Osteoblast (primary cell): ENCODE results near the gene SLITRK1. TPM values are rescaled to one million over a fixed set of nuclear protein-coding genes. Genes with fewer than 3 reads are reported as not detected.

Source experiments
- DNase-seq: peaks from one replicate; pipeline ENCODE4 v3.0.0; 2011; ENCODE audit warnings: low spot score, mixed read lengths; ENCODE audit not compliant: insufficient read length; ENCODE audit errors: missing footprints
- H2AFZ ChIP-seq: 2 replicates; pipeline ENCODE4 v1.6.0; 2011; ENCODE audit warnings: mild to moderate bottlenecking, low read length
- H3K27ac ChIP-seq: 2 replicates; pipeline ENCODE4 v1.5.1; 2011; ENCODE audit warnings: mild to moderate bottlenecking, low read depth, low read length, moderate library complexity
- H3K27me3 ChIP-seq: 2 replicates; pipeline ENCODE4 v1.6.0; 2012; ENCODE audit warnings: mild to moderate bottlenecking, control low read depth, inconsistent platforms, low read length, moderate library complexity; ENCODE audit not compliant: insufficient read depth
- H3K36me3 ChIP-seq: 2 replicates; pipeline ENCODE4 v1.5.1; 2011; ENCODE audit warnings: mild to moderate bottlenecking, low read length, control low read depth, moderate library complexity; ENCODE audit not compliant: insufficient read depth
- H3K4me1 ChIP-seq: 2 replicates; pipeline ENCODE4 v1.5.1; 2011; ENCODE audit warnings: mild to moderate bottlenecking, low read length, control low read depth, moderate library complexity; ENCODE audit not compliant: insufficient read depth
- H3K4me2 ChIP-seq: 2 replicates; pipeline ENCODE4 v1.6.0; 2011; ENCODE audit warnings: mild to moderate bottlenecking, low read length; ENCODE audit not compliant: insufficient read depth
- H3K4me3 ChIP-seq: fragments of 200-600 bp; sonication (generic); 3 replicates; pipeline ENCODE4 v1.5.1; 2012; ENCODE audit warnings: mild to moderate bottlenecking, low read length, inconsistent platforms; ENCODE audit not compliant: insufficient read depth
- H3K79me2 ChIP-seq: 2 replicates; pipeline ENCODE4 v1.6.0; 2012; ENCODE audit warnings: mild to moderate bottlenecking, low read length, control low read depth, inconsistent platforms; ENCODE audit not compliant: insufficient read depth
- H3K9me3 ChIP-seq: 2 replicates; pipeline ENCODE4 v1.5.1; 2011; ENCODE audit warnings: low read depth, low read length, control low read depth
- H4K20me1 ChIP-seq: 2 replicates; pipeline ENCODE4 v1.6.0; 2012; ENCODE audit warnings: mild to moderate bottlenecking, low read length, control low read depth; ENCODE audit not compliant: insufficient read depth
- CTCF ChIP-seq: IDR thresholded peaks from 2 replicates; pipeline ENCODE4 v1.5.1; 2011; ENCODE audit warnings: mild to moderate bottlenecking, low read depth, low read length, moderate library complexity; ENCODE audit errors: extremely low read depth
- total RNA-seq: library from RNA; depleted of rRNA; stranded (reverse); fragments of >200 nt; gene quantifications from 2 replicates; pipeline ENCODE4 v1.2.3, GENCODE V29; 2012

SLITRK1 gene
- not detected in 2 replicates for total RNA-seq

- H3K4me3 ChIP-seq, result peak within 1 kb of the TSS; percentile 57
- no peaks in the 10 kb centered on the region for H3K79me2 ChIP-seq
- no peaks in the 10 kb centered on the region for H3K9me3 ChIP-seq
- H3K36me3 ChIP-seq, result no peaks in the 10 kb centered on the region
- peak; percentile 58 for DNase-seq
- H4K20me1 ChIP-seq, result no peaks in the 10 kb centered on the region
- peaks cover 8% of the 10 kb centered on the region for H3K4me1 ChIP-seq
- TF ChIP-seq CTCF, result no peak
- peaks cover 11% of the 10 kb centered on the region for H3K27me3 ChIP-seq
- peak within 1 kb of the TSS; percentile 79 for H3K4me2 ChIP-seq
- H3K27ac ChIP-seq, result no peak within 1 kb of the TSS
- no peak within 1 kb of the TSS for H2AFZ ChIP-seq
Measured at GRCh38 chr13:83881917-83882605, at the start of gene SLITRK1. TSS of gene SLITRK1 (minus strand) at chr13:83882474. CDS start at chr13:83881507, 967 bp downstream.

GRCh38 chr13:83929157-83929556 lies 46.9 kb upstream of the SLITRK1 start:
- DNase-seq, result no peak
- H3K79me2 ChIP-seq, result no peaks in the 10 kb centered on the region
- no peak overlapping the region for H3K4me2 ChIP-seq
- no peaks in the 10 kb centered on the region for H4K20me1 ChIP-seq
- H2AFZ ChIP-seq, result no peak overlapping the region
- H3K4me3 ChIP-seq, result no peak overlapping the region
- no peak for TF ChIP-seq CTCF
- no peaks in the 10 kb centered on the region for H3K27me3 ChIP-seq
- no peak overlapping the region for H3K27ac ChIP-seq
- no peaks in the 10 kb centered on the region for H3K4me1 ChIP-seq
- no peaks in the 10 kb centered on the region for H3K9me3 ChIP-seq
- H3K36me3 ChIP-seq, result no peaks in the 10 kb centered on the region

- no peak overlapping the region for H3K4me2 ChIP-seq
- no peaks in the 10 kb centered on the region for H4K20me1 ChIP-seq
- DNase-seq, result no peak
- H3K27me3 ChIP-seq, result no peaks in the 10 kb centered on the region
- H3K79me2 ChIP-seq, result no peaks in the 10 kb centered on the region
- TF ChIP-seq CTCF, result no peak
- H3K9me3 ChIP-seq, result no peaks in the 10 kb centered on the region
- H3K27ac ChIP-seq, result no peak overlapping the region
- H3K4me3 ChIP-seq, result no peak overlapping the region
- no peaks in the 10 kb centered on the region for H3K4me1 ChIP-seq
- H2AFZ ChIP-seq, result no peak overlapping the region
- H3K36me3 ChIP-seq, result no peaks in the 10 kb centered on the region
Measured at GRCh38 chr13:83919775-83920174, 37.5 kb upstream of the SLITRK1 start.

- Histone ChIP-seq H3K4me3 (no peak overlapping the region), H3K27ac (no peak overlapping the region), H3K36me3 (no peaks in the 10 kb centered on the region), H2AFZ (no peak overlapping the region), H3K4me2 (no peak overlapping the region), H3K9me3 (no peaks in the 10 kb centered on the region), H3K4me1 (no peaks in the 10 kb centered on the region), H4K20me1 (no peaks in the 10 kb centered on the region), H3K27me3 (no peaks in the 10 kb centered on the region), H3K79me2 (no peaks in the 10 kb centered on the region)
- no peak for DNase-seq
- TF ChIP-seq CTCF, result no peak
Measured at GRCh38 chr13:83914368-83914767, 32.1 kb upstream of the SLITRK1 start.
